ENCODE results near the gene PARD3B. TPM values are rescaled to one million over a fixed set of nuclear protein-coding genes. Genes with fewer than 3 reads are reported as not detected.

PARD3B gene
- total and polyA plus RNA-seq, 2 of the 4 experiments (the other 2 are of a cell fraction): 3.3 to 15.6 TPM

DNA sequence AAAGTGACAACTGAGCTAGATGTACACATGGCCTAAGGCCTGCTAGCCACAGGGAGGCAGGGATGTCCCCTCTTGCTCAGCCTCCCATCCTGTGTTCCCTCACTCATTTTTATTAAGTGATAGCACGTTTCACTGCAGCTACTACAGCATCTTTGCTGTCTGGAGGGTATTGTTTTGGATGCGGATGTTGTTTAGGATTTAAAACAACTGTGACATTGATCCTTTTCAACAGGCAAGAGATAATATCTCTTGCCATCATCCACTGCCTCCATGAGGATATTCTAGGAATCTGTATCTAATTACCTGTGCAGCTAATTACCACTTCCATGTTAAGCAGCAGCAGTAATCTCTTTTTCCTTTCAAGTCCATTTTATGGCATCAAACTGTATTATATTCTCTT is 345.4 kb downstream of the PARD3B start:
- Histone ChIP-seq H2BK20ac (ENCODE audit: low read depth, low read length) (no peak overlapping the region), H2BK5ac (ENCODE audit: low read depth, low read length, poor library complexity, severe bottlenecking) (no peak overlapping the region), H3K79me1 (ENCODE audit: low read depth in 1 of 2, low read length in 2 of 2) (peaks cover 4 to 34% of the 10 kb centered on the region in 2 experiments; a peak in 3 of 4 replicates), H3K27ac (ENCODE audit: insufficient read depth, low read length) (no peak overlapping the region), H2AFZ (replicated peaks; ENCODE audit: low read length, poor library complexity) (no peak overlapping the region), H3K27me3 (ENCODE audit: control insufficient read depth, insufficient read depth, low read length) (no peaks in the 10 kb centered on the region), H2BK15ac (ENCODE audit: low read depth, low read length) (no peak overlapping the region), H3K36me3 (ENCODE audit: control insufficient read depth, insufficient read depth, low read length) (no peaks in the 10 kb centered on the region), H3K4me3 (ENCODE audit: insufficient read depth, low read depth, low read length) (no peak overlapping the region), H3K9ac (ENCODE audit: low read depth, low read length) (no peak overlapping the region), H3K14ac (replicated peaks; ENCODE audit: low read depth, low read length) (no peak overlapping the region), H4K20me1 (ENCODE audit: insufficient read depth, low read length) (no peaks in the 10 kb centered on the region; the same call in 1 of the 2 replicates), H3K9me1 (ENCODE audit: insufficient read depth, low read length) (peaks cover 5% of the 10 kb centered on the region), H4K91ac (ENCODE audit: insufficient read depth, low read depth, low read length) (no peak overlapping the region), H2AK5ac (ENCODE audit: low read depth, low read length) (no peak overlapping the region), H4K8ac (ENCODE audit: low read depth in 2 of 2, low read length in 2 of 2) (no peak overlapping the region), H3K4me2 (ENCODE audit: low read depth, low read length) (no peak overlapping the region), H3K56ac (ENCODE audit: extremely low read depth, insufficient read depth, low read length) (no peak overlapping the region), H4K5ac (ENCODE audit: low read depth, low read length) (no peak overlapping the region), H3K9me3 (ENCODE audit: control insufficient read depth, insufficient read depth, low read length) (no peaks in the 10 kb centered on the region), H2AK9ac (replicated peaks; ENCODE audit: low read depth, low read length, poor library complexity) (no peak overlapping the region), H3K4ac (ENCODE audit: low read depth, low read length) (no peak overlapping the region), H2BK120ac (ENCODE audit: low read depth, low read length) (no peak overlapping the region), H3K18ac (ENCODE audit: low read depth, low read length) (no peak overlapping the region), H3K4me1 (ENCODE audit: control insufficient read depth, insufficient read depth, low read length) (peaks cover 1% of the 10 kb centered on the region), H3K23ac (ENCODE audit: low read depth, low read length) (no peak overlapping the region)
- WGBS, 2 experiments (ENCODE audit: extremely low coverage in 2 of 2, insufficient read length in 1 of 2): no CpG with 5 or more reads among the region's 2 CpGs
- intact Hi-C loops (cut with micrococcal nuclease) (no loop called here), in situ Hi-C loops (cut with MboI; ENCODE audit: low sequenced_read_pairs) (no loop called here), dilution Hi-C loops (cut with HindIII; ENCODE audit: low sequenced_read_pairs, unreplicated experiment) (no loop called here)
- BruUV-seq (replicated peaks): no TSS peak
- TF ChIP-seq, protein P1, sequence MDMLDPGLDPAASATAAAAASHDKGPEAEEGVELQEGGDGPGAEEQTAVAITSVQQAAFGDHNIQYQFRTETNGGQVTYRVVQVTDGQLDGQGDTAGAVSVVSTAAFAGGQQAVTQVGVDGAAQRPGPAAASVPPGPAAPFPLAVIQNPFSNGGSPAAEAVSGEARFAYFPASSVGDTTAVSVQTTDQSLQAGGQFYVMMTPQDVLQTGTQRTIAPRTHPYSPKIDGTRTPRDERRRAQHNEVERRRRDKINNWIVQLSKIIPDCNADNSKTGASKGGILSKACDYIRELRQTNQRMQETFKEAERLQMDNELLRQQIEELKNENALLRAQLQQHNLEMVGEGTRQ (IDR thresholded peaks at IDR 0.05; ENCODE audit: low read depth, low read length): no peak
- TF ChIP-seq POLR2A (IDR thresholded peaks at IDR 0.05; ENCODE audit: low read depth, low read length) (no peak), BHLHE40 (IDR thresholded peaks at IDR 0.05; ENCODE audit: low read depth, low read length) (no peak), FOS (IDR thresholded peaks at IDR 0.05; ENCODE audit: low read depth, low read length) (no peak), CHD1 (IDR thresholded peaks at IDR 0.05; ENCODE audit: low read depth, low read length) (no peak), NFE2L2 (IDR thresholded peaks at IDR 0.05; ENCODE audit: low read depth, low read length) (no peak), RFX5 (IDR thresholded peaks at IDR 0.05; ENCODE audit: low read depth, low read length) (no peak), SMC3 (IDR thresholded peaks at IDR 0.05; ENCODE audit: low read depth, low read length) (no peak), RCOR1 (IDR thresholded peaks at IDR 0.05; ENCODE audit: insufficient replicate concordance, low read length) (no peak), MAZ (IDR thresholded peaks at IDR 0.05; ENCODE audit: borderline replicate concordance, low read depth, low read length) (no peak), MXI1 (IDR thresholded peaks at IDR 0.05; ENCODE audit: borderline replicate concordance, low read depth, low read length) (no peak), RAD21 (IDR thresholded peaks at IDR 0.05; ENCODE audit: low read length) (no peak), MAFK (IDR thresholded peaks at IDR 0.05; ENCODE audit: low read depth, low read length) (no peak), CEBPB (IDR thresholded peaks at IDR 0.05; ENCODE audit: low read depth, low read length) (no peak)
- TF ChIP-seq, protein P2, sequence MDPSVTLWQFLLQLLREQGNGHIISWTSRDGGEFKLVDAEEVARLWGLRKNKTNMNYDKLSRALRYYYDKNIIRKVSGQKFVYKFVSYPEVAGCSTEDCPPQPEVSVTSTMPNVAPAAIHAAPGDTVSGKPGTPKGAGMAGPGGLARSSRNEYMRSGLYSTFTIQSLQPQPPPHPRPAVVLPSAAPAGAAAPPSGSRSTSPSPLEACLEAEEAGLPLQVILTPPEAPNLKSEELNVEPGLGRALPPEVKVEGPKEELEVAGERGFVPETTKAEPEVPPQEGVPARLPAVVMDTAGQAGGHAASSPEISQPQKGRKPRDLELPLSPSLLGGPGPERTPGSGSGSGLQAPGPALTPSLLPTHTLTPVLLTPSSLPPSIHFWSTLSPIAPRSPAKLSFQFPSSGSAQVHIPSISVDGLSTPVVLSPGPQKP (IDR thresholded peaks at IDR 0.05; ENCODE audit: borderline replicate concordance, low read depth, low read length): no peak
- TF ChIP-seq, protein P3, sequence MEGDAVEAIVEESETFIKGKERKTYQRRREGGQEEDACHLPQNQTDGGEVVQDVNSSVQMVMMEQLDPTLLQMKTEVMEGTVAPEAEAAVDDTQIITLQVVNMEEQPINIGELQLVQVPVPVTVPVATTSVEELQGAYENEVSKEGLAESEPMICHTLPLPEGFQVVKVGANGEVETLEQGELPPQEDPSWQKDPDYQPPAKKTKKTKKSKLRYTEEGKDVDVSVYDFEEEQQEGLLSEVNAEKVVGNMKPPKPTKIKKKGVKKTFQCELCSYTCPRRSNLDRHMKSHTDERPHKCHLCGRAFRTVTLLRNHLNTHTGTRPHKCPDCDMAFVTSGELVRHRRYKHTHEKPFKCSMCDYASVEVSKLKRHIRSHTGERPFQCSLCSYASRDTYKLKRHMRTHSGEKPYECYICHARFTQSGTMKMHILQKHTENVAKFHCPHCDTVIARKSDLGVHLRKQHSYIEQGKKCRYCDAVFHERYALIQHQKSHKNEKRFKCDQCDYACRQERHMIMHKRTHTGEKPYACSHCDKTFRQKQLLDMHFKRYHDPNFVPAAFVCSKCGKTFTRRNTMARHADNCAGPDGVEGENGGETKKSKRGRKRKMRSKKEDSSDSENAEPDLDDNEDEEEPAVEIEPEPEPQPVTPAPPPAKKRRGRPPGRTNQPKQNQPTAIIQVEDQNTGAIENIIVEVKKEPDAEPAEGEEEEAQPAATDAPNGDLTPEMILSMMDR (conservative IDR thresholded peaks at IDR 0.05; ENCODE audit: low read depth, low read length): no peak
- ChIA-PET POLR2A (ENCODE audit: unreplicated experiment) (no interaction called here), CTCF (no interaction called here)
- ATAC-seq (ENCODE audit: low read depth): no peak
- no peak for DNase-seq
